Measurements from ENCODE around the gene GNA14.
"Not testable (repeated sequence)": the region's sequence is repeated elsewhere in the genome, so short reads cannot be mapped to it uniquely, and the experiment has no call there.

Gene GNA14

DNA sequence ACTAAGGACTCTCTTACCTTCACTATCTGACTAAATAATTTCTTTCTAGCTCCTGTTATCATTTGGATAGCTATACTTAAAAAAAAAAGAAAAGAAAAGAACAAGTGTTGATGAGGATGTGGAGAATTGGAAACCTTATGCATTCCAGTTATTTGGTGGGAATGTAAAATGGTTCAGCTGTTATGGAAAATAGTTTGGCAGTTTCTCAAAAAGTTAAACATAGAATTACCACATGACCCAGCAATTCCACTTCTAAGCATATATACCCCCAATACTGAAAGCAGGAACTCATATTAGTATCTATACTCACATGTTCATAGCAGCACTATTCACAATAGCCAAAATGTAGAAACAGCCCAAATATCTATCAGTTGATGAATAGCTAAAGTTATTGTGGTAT lies 61.1 kb downstream of the GNA14 start:
- DNase-seq: no peak

DNA sequence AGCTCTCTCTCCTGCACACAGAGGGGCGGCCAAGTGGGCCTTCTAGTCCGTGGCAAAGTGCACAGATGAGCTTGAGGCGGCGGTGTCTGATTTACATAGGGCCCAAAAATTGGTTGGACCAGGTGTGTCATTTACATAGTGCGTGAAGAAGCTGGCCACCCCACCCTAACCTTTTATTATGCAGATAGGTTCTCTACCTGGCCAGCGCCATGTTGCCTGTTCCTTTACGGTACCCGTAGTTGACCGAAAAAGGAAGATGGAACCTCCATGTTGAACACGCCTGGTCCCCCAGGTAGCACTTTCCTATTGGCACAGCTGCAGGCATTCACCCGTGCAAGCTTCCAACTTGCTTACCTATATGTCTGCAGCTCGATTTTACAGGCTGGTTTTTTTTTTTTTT lies 61.5 kb downstream of the GNA14 start:
- no peak for DNase-seq

DNA sequence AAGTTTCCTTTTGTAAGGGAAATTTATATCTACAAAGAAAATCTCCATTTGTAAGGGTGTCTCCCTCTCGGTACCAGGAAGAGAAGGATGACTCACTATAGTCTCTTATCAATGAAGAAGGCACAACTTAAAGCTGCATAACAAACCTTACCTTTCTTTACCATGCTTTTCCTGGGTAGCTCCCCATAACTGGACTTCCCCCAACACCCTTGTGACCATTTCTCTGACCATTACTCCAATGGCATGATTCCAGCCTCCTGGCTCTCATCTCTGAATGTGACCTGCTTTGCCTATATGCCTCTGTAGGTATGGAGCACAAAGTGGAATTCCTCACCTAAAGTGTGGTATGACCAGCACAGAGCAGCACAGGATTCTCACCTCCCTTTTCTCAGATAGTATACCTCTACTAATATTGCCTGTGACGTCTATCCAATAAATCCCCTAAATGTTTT lies 62.8 kb downstream of the GNA14 start:
- DNase-seq: no peak

- not testable (repeated sequence) for DNase-seq
These were observed 63.2 kb downstream of the GNA14 start for GRCh38 chr9:77584927-77585326.

GRCh38 chr9:77582961-77583576 lies 65.1 kb downstream of the GNA14 start:
- no peak for DNase-seq

GRCh38 chr9:77582525-77582924 lies 65.6 kb downstream of the GNA14 start:
- no peak for DNase-seq

DNA sequence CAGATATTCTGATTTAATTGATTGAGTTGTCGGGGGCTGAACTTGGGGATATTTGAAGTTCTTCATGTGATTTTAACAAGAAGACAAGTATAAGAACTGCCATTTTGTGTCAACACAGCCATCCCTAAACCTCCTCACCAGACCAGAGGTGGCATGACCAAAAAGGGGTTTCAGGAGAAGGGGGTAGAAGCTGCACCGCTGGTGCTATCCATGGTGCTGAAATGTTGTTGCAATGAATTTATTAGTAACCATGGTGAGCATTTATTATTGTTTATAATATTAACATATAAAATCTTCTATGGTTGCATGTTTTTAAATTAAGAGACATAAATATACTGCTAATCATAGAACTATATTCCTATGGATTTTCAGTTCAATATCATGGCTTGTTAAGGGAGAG lies 72.3 kb downstream of the GNA14 start:
- no peak for DNase-seq

DNA sequence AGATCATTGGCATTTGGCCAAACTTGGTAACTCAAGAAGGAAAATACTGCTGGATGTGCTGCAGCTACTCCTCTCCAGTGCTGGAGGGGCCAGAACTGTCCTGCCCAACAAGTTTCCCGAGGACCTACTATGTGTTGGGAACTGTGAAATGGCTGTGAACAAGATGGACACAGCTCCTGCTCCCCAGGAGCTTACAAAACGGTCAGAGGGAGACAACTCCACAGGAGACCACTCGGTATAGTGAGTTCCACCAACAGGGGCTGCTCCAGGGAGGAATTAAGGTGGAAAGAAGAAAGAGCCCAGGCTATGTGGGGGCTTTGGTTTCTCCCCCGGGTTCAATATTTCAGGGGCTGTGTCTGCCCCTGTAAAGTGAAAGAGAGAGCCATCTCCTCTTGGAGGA lies 78.8 kb downstream of the GNA14 start:
- no peak for DNase-seq

GRCh38 chr9:77563174-77563573 lies 84.9 kb downstream of the GNA14 start:
- DNase-seq: no peak

- DNase-seq: no peak
These were observed 85.9 kb downstream of the GNA14 start for GRCh38 chr9:77562019-77562748.

DNA sequence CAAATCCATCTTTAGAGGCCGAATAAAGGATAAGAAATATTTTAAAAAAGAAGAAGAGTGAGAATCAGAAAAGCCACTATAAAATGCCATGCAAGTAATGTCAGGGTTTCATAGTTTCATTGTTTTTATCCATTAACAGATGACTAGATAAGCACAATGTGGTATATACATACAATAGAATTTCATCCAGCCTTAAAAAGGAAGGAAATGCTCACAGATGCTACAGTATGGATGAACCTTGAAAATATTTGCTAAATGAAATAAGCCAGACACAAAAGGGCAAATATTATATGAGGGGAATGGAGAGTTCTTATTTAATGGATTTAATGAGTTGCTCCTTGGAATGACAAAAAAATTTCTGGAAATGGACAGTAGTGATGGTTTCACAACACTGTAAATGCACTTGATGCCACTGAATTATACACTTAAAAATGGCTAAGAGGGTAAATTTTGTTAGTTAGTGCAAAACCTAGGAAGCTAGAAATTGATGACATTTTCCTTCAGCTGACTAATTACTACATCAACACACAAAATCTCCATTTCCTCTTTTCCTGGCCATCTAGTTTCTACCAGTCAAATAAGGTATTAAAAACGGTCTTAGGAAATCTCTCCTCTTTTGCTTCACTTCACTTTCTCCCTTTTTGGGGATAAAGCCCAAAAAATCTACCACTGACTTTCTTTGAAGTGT lies 86.6 kb downstream of the GNA14 start:
- DNase-seq: no peak

DNA sequence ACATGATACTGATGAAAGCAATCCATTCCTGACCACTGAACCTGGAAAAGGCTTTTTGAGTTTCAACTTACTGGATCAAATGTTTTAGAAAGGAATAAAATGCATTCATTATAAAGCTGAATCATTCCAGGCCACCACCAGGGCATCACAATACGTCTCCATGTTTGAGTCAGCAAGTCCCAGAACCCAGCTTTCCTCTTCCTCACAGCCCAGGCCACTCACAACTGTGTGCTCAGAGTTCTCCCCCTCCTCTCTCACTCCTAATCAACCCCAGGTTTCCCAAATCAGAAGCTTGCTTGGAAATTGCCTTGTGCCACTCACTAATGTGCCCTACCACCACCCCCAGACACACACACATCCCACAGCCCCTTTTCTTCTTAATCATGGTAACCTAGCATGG lies 91.7 kb downstream of the GNA14 start:
- DNase-seq: no peak

DNA sequence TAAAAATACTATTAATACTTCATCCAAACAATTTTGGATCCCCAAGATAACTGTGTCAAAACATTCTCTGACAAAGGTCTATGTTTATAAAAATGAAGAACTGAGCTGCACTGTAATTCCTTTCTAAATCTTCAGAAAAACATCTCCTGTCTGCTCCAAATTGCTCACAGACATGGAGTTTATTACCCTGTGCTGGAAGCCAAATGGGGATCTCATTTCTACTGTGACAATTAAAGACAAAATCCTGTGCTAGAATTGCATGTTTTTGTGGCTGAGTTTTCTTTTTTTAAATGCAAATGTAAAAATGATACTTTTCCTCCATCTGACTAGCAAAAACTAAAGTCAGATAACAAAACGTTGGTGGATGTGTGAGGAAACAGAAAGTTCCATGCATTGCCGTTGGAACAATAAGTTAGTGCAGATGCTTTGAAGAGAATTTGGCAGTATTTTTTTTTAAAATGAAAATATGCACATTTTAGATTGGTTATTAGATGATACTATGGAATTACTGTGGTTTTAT lies 93.5 kb downstream of the GNA14 start:
- DNase-seq: no peak

DNA sequence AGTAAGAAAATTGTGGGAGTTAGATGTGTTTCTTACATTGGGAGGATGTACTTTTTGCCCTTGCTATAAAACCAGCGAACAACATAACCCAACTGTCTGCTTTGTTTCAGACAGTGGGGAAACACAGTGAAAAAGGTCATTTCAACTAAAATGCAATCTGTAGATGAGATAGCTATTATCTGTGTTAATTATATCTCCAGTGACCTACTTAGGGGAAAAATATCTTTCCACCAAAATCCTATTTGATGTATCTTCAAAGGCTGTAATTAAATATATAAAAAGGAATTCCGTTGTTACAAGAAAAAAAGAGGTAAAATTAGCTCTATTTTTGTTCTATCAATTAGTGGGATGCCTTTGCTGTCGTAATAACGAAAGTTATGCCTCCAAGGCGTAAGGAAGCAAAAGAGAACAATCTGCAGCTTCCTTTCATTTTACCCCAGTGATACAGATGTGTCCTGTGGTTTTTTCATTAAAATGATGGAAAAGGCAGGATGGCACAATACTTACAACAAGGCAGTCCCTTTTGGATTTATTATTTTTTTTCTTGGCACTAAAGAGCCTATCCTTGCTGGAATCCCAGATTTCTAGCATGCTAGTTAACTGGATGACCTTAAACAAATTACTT lies 100.9 kb downstream of the GNA14 start:
- no peak for DNase-seq

GRCh38 chr9:77546376-77546950 lies 101.7 kb downstream of the GNA14 start:
- DNase-seq: no peak

- no peak for DNase-seq
These were observed 103.6 kb downstream of the GNA14 start for GRCh38 chr9:77544546-77544945.

GRCh38 chr9:77543131-77543822 lies 104.8 kb downstream of the GNA14 start:
- no peak for DNase-seq

DNA sequence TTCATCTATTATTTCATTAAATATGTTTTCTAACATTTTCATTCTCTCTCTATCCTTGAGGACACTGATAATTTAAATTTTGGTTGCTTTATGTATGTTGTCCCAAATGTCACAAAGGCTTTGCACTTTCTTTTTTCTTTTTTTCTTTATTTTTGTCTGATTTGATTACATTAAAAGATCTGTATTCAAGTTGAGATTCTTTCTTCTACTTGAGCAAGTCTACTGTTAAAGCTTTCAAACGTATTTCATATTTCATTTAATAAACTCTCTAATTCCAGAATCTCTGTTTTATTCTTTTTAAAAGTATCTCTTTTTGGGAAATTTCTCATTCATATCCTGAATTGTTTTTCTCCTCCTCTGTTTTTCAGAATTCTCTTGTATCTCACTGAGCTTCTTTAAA lies 106.5 kb downstream of the GNA14 start:
- no peak for DNase-seq

DNA sequence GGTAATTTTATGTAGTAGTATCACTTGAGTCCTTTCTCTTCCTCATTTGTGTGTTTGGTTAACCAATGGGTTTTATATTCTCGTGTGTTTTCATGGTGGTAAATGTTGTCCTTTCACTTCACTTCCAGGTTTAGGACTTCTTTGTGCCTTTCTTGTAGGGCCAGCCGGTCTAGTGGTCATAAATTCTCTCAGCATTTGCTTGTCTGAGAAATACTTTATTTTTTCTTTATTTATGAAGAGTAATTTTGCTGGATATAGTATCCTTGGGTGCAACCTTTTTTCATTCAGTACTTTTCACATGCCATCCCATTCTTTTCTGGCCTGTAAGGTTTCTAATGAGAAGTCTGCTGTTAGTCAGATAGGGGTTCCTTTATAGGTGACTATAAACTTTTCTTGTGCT lies 107.1 kb downstream of the GNA14 start:
- DNase-seq: no peak

DNA sequence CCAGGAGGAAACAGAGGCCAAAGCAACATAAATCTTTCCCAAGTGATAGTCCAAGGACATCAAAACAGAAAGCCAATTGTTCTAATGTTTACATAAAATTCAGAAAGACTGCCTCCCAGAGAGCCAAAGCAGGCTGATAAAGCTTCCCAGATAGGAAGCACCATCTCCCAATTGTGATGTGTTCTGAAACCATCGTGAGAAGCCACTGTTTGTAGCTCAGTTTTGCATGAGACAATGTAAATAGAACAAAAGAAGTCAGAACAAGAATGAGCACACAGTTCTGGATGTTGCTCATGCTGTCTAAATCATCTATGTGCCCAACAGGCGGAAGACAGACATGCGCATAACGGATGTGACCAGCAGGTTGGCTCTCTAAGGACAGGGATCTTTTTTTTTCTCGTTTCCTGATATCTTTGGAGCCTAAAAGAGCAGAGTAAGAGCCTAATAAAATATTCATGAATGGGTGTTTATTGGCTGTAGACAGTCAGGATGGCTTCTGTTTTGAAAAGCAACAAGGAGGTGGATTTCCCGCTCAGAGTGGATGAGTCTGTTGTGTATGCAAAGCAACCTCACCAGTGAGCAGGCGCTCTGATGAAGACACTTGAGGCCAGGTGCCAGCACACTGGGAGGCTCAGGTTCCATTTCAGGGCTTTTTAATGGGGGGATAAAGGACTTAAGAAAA lies 113.6 kb downstream of the GNA14 start:
- no peak for DNase-seq

DNA sequence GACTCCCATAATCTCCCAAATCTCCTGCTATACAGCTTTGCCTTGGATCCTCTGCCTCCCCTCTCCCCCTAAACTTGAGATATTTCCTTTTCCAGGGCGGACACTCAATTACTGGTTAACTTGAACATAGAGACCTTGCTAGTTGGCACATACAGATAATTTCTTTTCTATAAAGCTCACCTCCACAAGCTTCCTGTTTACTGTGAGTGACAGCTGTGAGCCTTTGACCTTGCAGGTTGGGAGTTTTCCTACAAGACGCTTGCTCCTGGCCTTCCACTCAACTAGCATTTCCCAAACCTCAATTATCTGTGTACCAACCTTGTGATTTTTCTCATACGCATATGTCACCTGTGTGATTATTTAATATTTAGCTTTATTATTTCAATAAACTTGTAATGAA lies 114.5 kb downstream of the GNA14 start:
- no peak for DNase-seq

GRCh38 chr9:77532607-77533006 lies 115.5 kb downstream of the GNA14 start:
- no peak for DNase-seq

Data from T-helper 1 cell (primary cell).